Measurements from ENCODE around the gene DDX31. TPM values are rescaled to one million over a fixed set of nuclear protein-coding genes. Genes with fewer than 3 reads are reported as not detected.
A peak's percentile ranks its signal among the peaks of the same experiment; 100 is the strongest.
"Not testable (repeated sequence)": the region's sequence is repeated elsewhere in the genome, so short reads cannot be mapped to it uniquely, and the experiment has no call there.

The DDX31 gene
- total RNA-seq, result 10 to 100 TPM in 2 of 4 donors, 1 to 10 TPM in 2; 6.1 to 30.1 (median 9.8) TPM

- Histone ChIP-seq H3K4me1 (peaks cover 13 to 39% (median 25%) of the 10 kb centered on the region in 4 donors), H3K4me3 (peak within 1 kb of the TSS; percentile 73 to 100 (median 90)), H3K27me3 (no peaks in the 10 kb centered on the region), H3K27ac (peak within 1 kb of the TSS; percentile 93 to 99 (median 95)), H3K36me3 (no peaks in the 10 kb centered on the region), H3K9me3 (no peaks in the 10 kb centered on the region)
- intact Hi-C loops (cut with DNase I; ENCODE audit: low total_unique reads), result loop anchor here (10.0 kb wide), 1 partner anchor 235 kb away; no protein-coding TSS in a partner anchor
- TF ChIP-seq CTCF (IDR thresholded peaks at IDR 0.05) (peak in 2 of 5 experiments; percentile 14 to 15), EP300 (IDR thresholded peaks at IDR 0.05; ENCODE audit: low read depth) (no peak), POLR2AphosphoS5 (IDR thresholded peaks at IDR 0.05) (peak; percentile 51 to 87 (median 70)), POLR2A (IDR thresholded peaks at IDR 0.05) (peak; percentile 63)
- DNase-seq, result peak; percentile 87
- 2% methylated on average over 49 of the region's 77 CpGs; no CpG with 5 or more reads in 1 of the 2 donors for WGBS, 2 donors (ENCODE audit: low coverage in 1 of 2)
- in situ Hi-C loops (cut with MboI; ENCODE audit: low pct_ligation_motif_present in 1 of 4, low pct_unique_long_range_greater_than_20kb in 1 of 4, low sequenced_read_pairs in 3 of 4), result no loop called here
These were observed at the start of gene DDX31 for GRCh38 chr9:132669698-132670456. Gene DDX31 (minus strand): TSS chr9:132669983. CDS start chr9:132669934, 49 bp downstream.

- intact Hi-C loops (cut with DNase I; ENCODE audit: low total_unique reads); H3K9me3 ChIP-seq; H3K4me3 ChIP-seq; H3K27ac ChIP-seq; H3K4me1 ChIP-seq; H3K36me3 ChIP-seq; in situ Hi-C loops (cut with MboI; ENCODE audit: low pct_ligation_motif_present in 1 of 4, low pct_unique_long_range_greater_than_20kb in 1 of 4, low sequenced_read_pairs in 3 of 4); DNase-seq: not testable (repeated sequence)
- H3K27me3 ChIP-seq, result peaks cover 26% of the 10 kb centered on the region
- WGBS, 2 donors (ENCODE audit: low coverage in 1 of 2), result 51 to 57% methylated on average over 6 to 8 of the region's 8 CpGs
These were observed 48.7 kb upstream of the DDX31 start for GRCh38 chr9:132718381-132718928.

GRCh38 chr9:132717326-132717945, 47.7 kb upstream of the DDX31 start:
- 57% methylated on average over 13 of the region's 13 CpGs; no CpG with 5 or more reads in 1 of the 2 donors for WGBS, 2 donors (ENCODE audit: low coverage in 1 of 2)

GRCh38 chr9:132716007-132716406, 46.2 kb upstream of the DDX31 start:
- TF ChIP-seq POLR2A (IDR thresholded peaks at IDR 0.05), result no peak
- TF ChIP-seq CTCF (IDR thresholded peaks at IDR 0.05), result no peak
- no peak for TF ChIP-seq POLR2AphosphoS5 (IDR thresholded peaks at IDR 0.05)
- no peak for TF ChIP-seq EP300 (IDR thresholded peaks at IDR 0.05; ENCODE audit: low read depth)
- no peak for DNase-seq
- Histone ChIP-seq H3K36me3 (no peaks in the 10 kb centered on the region), H3K4me1 (no peaks in the 10 kb centered on the region), H3K27ac (no peak overlapping the region), H3K27me3 (peaks cover 26% of the 10 kb centered on the region), H3K9me3 (no peaks in the 10 kb centered on the region), H3K4me3 (no peak overlapping the region)
- intact Hi-C loops (cut with DNase I; ENCODE audit: low total_unique reads) (no loop called here), in situ Hi-C loops (cut with MboI; ENCODE audit: low pct_ligation_motif_present in 1 of 4, low pct_unique_long_range_greater_than_20kb in 1 of 4, low sequenced_read_pairs in 3 of 4) (no loop called here)
- 83 to 94% methylated on average over 3 to 4 of the region's 4 CpGs for WGBS, 2 donors (ENCODE audit: low coverage in 1 of 2)

More at GRCh38 chr9:132717326-132717945, 47.7 kb upstream of the DDX31 start:
- peaks cover 26% of the 10 kb centered on the region for H3K27me3 ChIP-seq
- no peak for DNase-seq
- no peaks in the 10 kb centered on the region for H3K4me1 ChIP-seq
- H3K9me3 ChIP-seq, result no peaks in the 10 kb centered on the region
- in situ Hi-C loops (cut with MboI; ENCODE audit: low pct_ligation_motif_present in 1 of 4, low pct_unique_long_range_greater_than_20kb in 1 of 4, low sequenced_read_pairs in 3 of 4) (no loop called here), intact Hi-C loops (cut with DNase I; ENCODE audit: low total_unique reads) (no loop called here)
- H3K36me3 ChIP-seq, result no peaks in the 10 kb centered on the region
- H3K4me3 ChIP-seq, result no peak overlapping the region
- TF ChIP-seq CTCF (IDR thresholded peaks at IDR 0.05) (no peak), POLR2AphosphoS5 (IDR thresholded peaks at IDR 0.05) (no peak), POLR2A (IDR thresholded peaks at IDR 0.05) (no peak), EP300 (IDR thresholded peaks at IDR 0.05; ENCODE audit: low read depth) (no peak)
- no peak overlapping the region for H3K27ac ChIP-seq
